Measurements from ENCODE around the gene TTLL11. TPM values are rescaled to one million over a fixed set of nuclear protein-coding genes. Genes with fewer than 3 reads are reported as not detected.

Gene TTLL11
- total RNA-seq, 1 experiment from 2014 or later, result 1.5 TPM

DNA sequence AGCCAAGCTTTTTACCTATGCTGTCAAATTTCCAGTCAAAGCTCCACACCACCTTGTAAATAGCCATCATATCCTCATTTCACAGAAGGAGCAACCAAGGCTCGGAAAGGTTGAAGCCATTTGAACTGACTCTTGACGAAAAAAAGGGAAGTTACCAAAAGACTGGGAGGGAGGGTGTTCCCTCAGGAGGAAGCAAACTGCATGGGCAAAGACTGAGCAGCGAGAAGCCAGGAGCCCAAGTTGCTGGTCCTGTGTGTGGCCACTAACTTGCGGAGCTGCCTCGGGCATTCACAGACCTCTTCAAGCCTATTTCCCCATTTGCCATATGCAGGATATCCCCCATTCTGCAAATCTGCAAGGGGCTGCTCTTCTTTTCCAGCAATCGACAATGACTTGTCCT lies 37.4 kb downstream of the TTLL11 start:
- Histone ChIP-seq H3K9ac (ENCODE audit: extremely low read depth, insufficient read length, low read length) (no peak overlapping the region), H3K4me2 (ENCODE audit: insufficient read depth, insufficient read length, low read length) (no peak overlapping the region), H3K23me2 (ENCODE audit: insufficient read length, low read depth, low read length, poor library complexity, severe bottlenecking) (no peaks in the 10 kb centered on the region), H4K91ac (ENCODE audit: insufficient read length, low read depth, low read length) (no peak overlapping the region), H4K8ac (replicated peaks; ENCODE audit: insufficient read length, low read depth, low read length) (no peak overlapping the region), H3T11ph (ENCODE audit: low read length) (no peak overlapping the region), H2BK20ac (ENCODE audit: low read depth, low read length, poor library complexity, severe bottlenecking) (no peak overlapping the region), H2BK12ac (ENCODE audit: insufficient read length, low read depth, low read length) (no peak overlapping the region), H3K18ac (ENCODE audit: insufficient read length, low read depth, low read length) (no peak overlapping the region), H3K4ac (ENCODE audit: low read depth, low read length) (no peak overlapping the region), H3K27me3 (ENCODE audit: insufficient read depth, low read length) (no peaks in the 10 kb centered on the region), H3K79me2 (ENCODE audit: insufficient read depth, low read length) (no peaks in the 10 kb centered on the region), H2BK5ac (ENCODE audit: insufficient read length, low read length) (no peak overlapping the region), H4K5ac (ENCODE audit: insufficient read length, low read depth, low read length) (no peak overlapping the region), H2AFZ (ENCODE audit: low read length) (no peak overlapping the region), H3K14ac (ENCODE audit: insufficient read depth, low read length) (no peak overlapping the region), H3K23ac (ENCODE audit: insufficient read length, low read depth, low read length) (no peak overlapping the region), H4K20me1 (ENCODE audit: control insufficient read depth, insufficient read depth, insufficient read length) (no peaks in the 10 kb centered on the region), H3K56ac (ENCODE audit: insufficient read length, low read depth, low read length) (no peak overlapping the region), H2AK5ac (ENCODE audit: insufficient read length, low read length) (no peak overlapping the region), H3K27ac (ENCODE audit: insufficient read length, low read depth, low read length) (no peak overlapping the region), H3K9me3 (ENCODE audit: control insufficient read depth, low read depth, low read length) (no peaks in the 10 kb centered on the region), H3K4me1 (ENCODE audit: insufficient read depth, low read length) (no peaks in the 10 kb centered on the region), H3K79me1 (ENCODE audit: insufficient read depth, low read depth, low read length, poor library complexity, severe bottlenecking) (no peaks in the 10 kb centered on the region), H2BK15ac (ENCODE audit: low read depth, low read length) (no peak overlapping the region), H2BK120ac (ENCODE audit: low read depth, low read length, poor library complexity, severe bottlenecking) (no peak overlapping the region)
- DNase-seq, result no peak
- no peak overlapping the region for H3K27ac Mint-ChIP-seq
- H3K27me3 Mint-ChIP-seq (ENCODE audit: low read depth), result peaks cover 11% of the 10 kb centered on the region
- peaks cover 4 to 5% of the 10 kb centered on the region in 2 experiments; a peak in 1 of 4 replicates for H3K4me1 Mint-ChIP-seq
- TF ChIP-seq, protein P1, sequence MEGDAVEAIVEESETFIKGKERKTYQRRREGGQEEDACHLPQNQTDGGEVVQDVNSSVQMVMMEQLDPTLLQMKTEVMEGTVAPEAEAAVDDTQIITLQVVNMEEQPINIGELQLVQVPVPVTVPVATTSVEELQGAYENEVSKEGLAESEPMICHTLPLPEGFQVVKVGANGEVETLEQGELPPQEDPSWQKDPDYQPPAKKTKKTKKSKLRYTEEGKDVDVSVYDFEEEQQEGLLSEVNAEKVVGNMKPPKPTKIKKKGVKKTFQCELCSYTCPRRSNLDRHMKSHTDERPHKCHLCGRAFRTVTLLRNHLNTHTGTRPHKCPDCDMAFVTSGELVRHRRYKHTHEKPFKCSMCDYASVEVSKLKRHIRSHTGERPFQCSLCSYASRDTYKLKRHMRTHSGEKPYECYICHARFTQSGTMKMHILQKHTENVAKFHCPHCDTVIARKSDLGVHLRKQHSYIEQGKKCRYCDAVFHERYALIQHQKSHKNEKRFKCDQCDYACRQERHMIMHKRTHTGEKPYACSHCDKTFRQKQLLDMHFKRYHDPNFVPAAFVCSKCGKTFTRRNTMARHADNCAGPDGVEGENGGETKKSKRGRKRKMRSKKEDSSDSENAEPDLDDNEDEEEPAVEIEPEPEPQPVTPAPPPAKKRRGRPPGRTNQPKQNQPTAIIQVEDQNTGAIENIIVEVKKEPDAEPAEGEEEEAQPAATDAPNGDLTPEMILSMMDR (conservative IDR thresholded peaks at IDR 0.05), result no peak
- no peaks in the 10 kb centered on the region for H3K9me3 Mint-ChIP-seq
- no peaks in the 10 kb centered on the region for H3K36me3 Mint-ChIP-seq (ENCODE audit: insufficient read depth in 1 of 3, low read depth in 3 of 3)
- no peak overlapping the region for H3K4me3 Mint-ChIP-seq
- WGBS (ENCODE audit: extremely low coverage, insufficient read length, low lambda C conversion rate), result no CpG with 5 or more reads among the region's 6 CpGs

Data from H9 (cell line).